Lower leg skin (tissue), 4 donors: Measurements from ENCODE around the gene OBP2A. TPM values are rescaled to one million over a fixed set of nuclear protein-coding genes. Genes with fewer than 3 reads are reported as not detected.

Experiments
- DNase-seq, 2 donors: peaks; one replicate each; pipeline ENCODE4 v3.0.0-alpha.2; 2019; ENCODE audit warnings: low spot score in 2 of 2
- H3K4me3 ChIP-seq: fragments of 200-600 bp; sonication (generic); 2 replicates; pipeline ENCODE4 v1.5.1; 2017; ENCODE audit warnings: mild to moderate bottlenecking, low read depth; ENCODE audit not compliant: poor library complexity, severe bottlenecking
- CTCF ChIP-seq, 3 donors: fragments of 450-650 bp; IDR thresholded peaks; one replicate each; pipeline ENCODE4 v1.5.1; 2016; ENCODE audit warnings: antibody characterized with exemption in 3 of 3, mild to moderate bottlenecking in 3 of 3, moderate library complexity in 2 of 3
- POLR2A ChIP-seq, 2 donors: fragments of 450-650 bp; IDR thresholded peaks; one replicate each; pipeline ENCODE4 v1.6.1; 2016 to 2017; ENCODE audit warnings: antibody characterized with exemption in 2 of 2, mild to moderate bottlenecking in 1 of 2, moderate library complexity in 1 of 2
- WGBS, 2 donors: methylation state at CpG; one replicate each; pipeline ENCODE4 v1.1.5; 2018; 5-methylcytosine and 5-hydroxymethylcytosine counted together
- intact Hi-C: fragments of 100-400 bp; cut with DNase I; formaldehyde crosslinking; loops from one replicate; pipeline ENCODE4 v1.15.0; 2023; ENCODE audit warnings: low total_unique reads
- total RNA-seq, 4 donors: library from RNA; depleted of rRNA; stranded (reverse); fragments of >200 nt; gene quantifications; one replicate each; pipeline ENCODE4 v1.1.0, GENCODE V29; 2016

The OBP2A gene
- total RNA-seq, 4 donors from 2014 or later: 4.7 to 6.6 TPM; not detected in 2

DNA sequence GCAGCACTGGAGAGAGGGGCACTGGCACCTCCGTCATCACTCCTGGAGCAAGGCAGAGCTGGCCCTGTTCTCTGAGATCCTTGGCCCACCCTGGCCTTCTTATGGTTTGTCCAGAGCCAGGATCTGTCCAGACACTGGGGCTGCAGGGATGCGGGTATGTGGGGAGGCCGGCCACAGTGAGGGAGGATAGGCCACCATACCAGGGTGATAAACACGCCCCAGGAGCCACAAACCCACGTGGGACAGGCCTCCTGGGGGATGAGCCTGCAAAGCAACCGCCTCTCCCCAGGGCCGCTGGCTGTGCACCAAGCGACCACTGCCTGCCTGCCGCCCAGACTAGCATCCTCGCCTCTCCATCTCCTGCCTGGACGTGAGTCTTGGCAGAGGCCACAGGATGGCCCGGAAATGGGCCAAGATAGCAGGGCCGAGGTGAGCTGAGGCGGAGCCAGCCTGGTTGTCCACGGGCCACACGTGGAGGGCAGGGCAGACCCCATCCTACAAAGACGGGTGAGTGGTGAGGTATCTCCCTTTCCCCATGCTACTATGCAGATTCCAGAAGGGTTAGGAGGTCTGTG is 4.5 kb downstream of the OBP2A start:
- 46 to 47% methylated on average over 9 to 16 of the region's 17 CpGs for WGBS, 2 donors
- TF ChIP-seq POLR2A (IDR thresholded peaks at IDR 0.05): no peak
- no peak for TF ChIP-seq CTCF (IDR thresholded peaks at IDR 0.05)
- DNase-seq: peak in 1 of 2 donors; percentile 81
- H3K4me3 ChIP-seq: no peak overlapping the region
- intact Hi-C loops: no loop called here

- intact Hi-C loops: no loop called here
- 31 to 34% methylated on average over 12 to 14 of the region's 14 CpGs for WGBS, 2 donors
- TF ChIP-seq CTCF (IDR thresholded peaks at IDR 0.05) (no peak), POLR2A (IDR thresholded peaks at IDR 0.05) (no peak)
- no peak overlapping the region for H3K4me3 ChIP-seq
- DNase-seq: peak in 1 of 2 donors; percentile 64
Measured at GRCh38 chr9:135551031-135551430, 5.1 kb downstream of the OBP2A start.

- no peak for TF ChIP-seq CTCF (IDR thresholded peaks at IDR 0.05)
- no peak for TF ChIP-seq POLR2A (IDR thresholded peaks at IDR 0.05)
- 87 to 89% methylated on average over 12 to 13 of the region's 13 CpGs for WGBS, 2 donors
- DNase-seq: peak in 1 of 2 donors; percentile 84
- H3K4me3 ChIP-seq: no peak overlapping the region
- intact Hi-C loops: no loop called here
Measured at GRCh38 chr9:135551456-135551855, 5.5 kb downstream of the OBP2A start.

GRCh38 chr9:135552021-135552697 is 6.2 kb downstream of the OBP2A start:
- DNase-seq: peak in 1 of 2 donors; percentile 54
- intact Hi-C loops: no loop called here
- TF ChIP-seq CTCF (IDR thresholded peaks at IDR 0.05): no peak
- TF ChIP-seq POLR2A (IDR thresholded peaks at IDR 0.05): no peak
- H3K4me3 ChIP-seq: no peak overlapping the region
- WGBS, 2 donors: 77 to 80% methylated on average over 18 of the region's 18 CpGs

DNA sequence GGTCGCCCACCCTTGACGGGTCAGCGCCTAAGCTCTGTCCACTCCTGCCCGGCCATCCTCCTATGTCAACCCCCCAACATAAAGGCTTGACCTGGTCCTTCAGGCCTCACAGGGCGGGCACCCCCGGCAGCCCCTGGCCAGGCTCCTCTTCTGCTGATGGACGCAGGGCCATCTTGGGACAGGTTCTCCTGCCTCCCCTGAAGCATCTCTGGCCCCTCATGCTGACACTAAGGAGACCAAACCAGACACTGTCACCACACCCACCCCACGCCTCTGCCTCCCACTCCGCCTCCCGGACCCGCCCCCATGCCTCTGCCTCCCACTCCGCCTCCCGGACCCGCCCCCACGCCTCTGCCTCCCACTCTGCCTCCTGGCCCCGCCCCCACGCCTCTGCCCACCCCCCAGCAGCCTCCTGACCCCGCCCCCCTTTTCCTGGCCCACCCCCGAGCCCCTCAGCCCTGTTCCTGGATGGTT is 6.8 kb downstream of the OBP2A start:
- no peak overlapping the region for H3K4me3 ChIP-seq
- intact Hi-C loops: no loop called here
- WGBS, 2 donors: 86% methylated on average over 18 of the region's 19 CpGs
- TF ChIP-seq CTCF (IDR thresholded peaks at IDR 0.05) (no peak), POLR2A (IDR thresholded peaks at IDR 0.05) (no peak)
- DNase-seq: peak in 1 of 2 donors; percentile 71
